T-cell (primary cell): Measurements from ENCODE around the gene MIEF2. TPM values are rescaled to one million over a fixed set of nuclear protein-coding genes. Genes with fewer than 3 reads are reported as not detected.

Experiments used
- ATAC-seq, 4 experiments: fragments of 200-7000 bp in 3 of 4; fragments of 150-1000 bp in 1 of 4; cut with Tn5 transposase; replicated peaks in 1 of 4; 1 replicate in 3 of 4; 2 replicates in 1 of 4; pipeline ENCODE4 v1.10.0; 2021; ENCODE audit warnings: moderate library complexity in 3 of 4, mild to moderate bottlenecking in 2 of 4, moderate number of reproducible peaks in 1 of 4
- CTCF ChIA-PET, 2 donors: fragments of 300-600 bp; sonication (Branson Sonifier 250); formaldehyde crosslinking; loops; one replicate each; lab custom pipeline; 2022; ENCODE audit warnings: antibody characterized with exemption in 2 of 2; lab: Charles Lee
- POLR2A ChIA-PET, 2 donors: fragments of 300-600 bp; sonication (Branson Sonifier 250); formaldehyde crosslinking; loops; one replicate each; lab custom pipeline; 2022; ENCODE audit warnings: antibody characterized with exemption in 2 of 2; lab: Charles Lee
- DNase-seq, 35 experiments: peaks; one replicate each; pipeline versions ENCODE4 v3.0.0 to v3.0.0-alpha.2; 2013 to 2023
- H3K27ac ChIP-seq: one replicate; pipeline ENCODE4 v1.5.1; 2013; ENCODE audit warnings: low read length
- H3K27me3 ChIP-seq, 2 experiments: replicated peaks in 1 of 2; 1 replicate in 1 of 2; 2 replicates in 1 of 2; pipeline versions ENCODE4 v1.6.1 to v1.7.0; 2013; ENCODE audit warnings: low read length in 1 of 2, mixed read lengths in 1 of 2; ENCODE audit not compliant: control insufficient read depth in 2 of 2, insufficient read depth in 2 of 2; ENCODE audit errors: extremely low read depth in 1 of 2
- H3K36me3 ChIP-seq, 2 donors: 1 replicate in 1 of 2; 2 replicates in 1 of 2; pipeline versions ENCODE4 v1.6.1 to v1.7.0; 2013; ENCODE audit warnings: low read length in 1 of 2; ENCODE audit not compliant: control insufficient read depth in 2 of 2, insufficient read depth in 1 of 2; ENCODE audit errors: extremely low read depth in 1 of 2
- H3K4me1 ChIP-seq, 2 experiments: 1 replicate in 1 of 2; 2 replicates in 1 of 2; pipeline versions ENCODE4 v1.6.1 to v1.7.0; 2013; ENCODE audit warnings: low read length in 2 of 2, mixed read lengths in 1 of 2; ENCODE audit not compliant: insufficient read depth in 2 of 2, control insufficient read depth in 1 of 2; ENCODE audit errors: extremely low read depth in 1 of 2
- H3K4me3 ChIP-seq, 2 donors: 1 replicate in 1 of 2; 2 replicates in 1 of 2; pipeline versions ENCODE4 v1.5.1 to v1.7.0; 2013; ENCODE audit warnings: mild to moderate bottlenecking in 2 of 2, low read length in 1 of 2, moderate library complexity in 1 of 2; ENCODE audit not compliant: control insufficient read depth in 1 of 2; ENCODE audit errors: extremely low read depth in 1 of 2
- H3K9me3 ChIP-seq: 2 replicates; pipeline ENCODE4 v1.7.0; 2013
- H3K27ac Mint-ChIP-seq, 2 donors: one replicate each; pipeline ENCODE4 v1.8.0; 2020 to 2021; ENCODE audit warnings: mild to moderate bottlenecking in 2 of 2, mixed read lengths in 2 of 2
- H3K27me3 Mint-ChIP-seq, 2 donors: one replicate each; pipeline ENCODE4 v1.8.0; 2021 to 2022; ENCODE audit warnings: mixed read lengths in 2 of 2
- H3K36me3 Mint-ChIP-seq: one replicate; pipeline ENCODE4 v1.8.0; 2021; ENCODE audit warnings: mixed read lengths
- H3K4me1 Mint-ChIP-seq, 3 donors: one replicate each; pipeline ENCODE4 v1.8.0; 2020 to 2022; ENCODE audit warnings: mixed read lengths in 3 of 3, mild to moderate bottlenecking in 1 of 3
- H3K4me3 Mint-ChIP-seq, 3 donors: one replicate each; pipeline ENCODE4 v1.8.0; 2020 to 2022; ENCODE audit warnings: mild to moderate bottlenecking in 3 of 3, mixed read lengths in 3 of 3, moderate library complexity in 3 of 3
- H3K9me3 Mint-ChIP-seq, 3 donors: one replicate each; pipeline ENCODE4 v1.8.0; 2020 to 2022; ENCODE audit warnings: mixed read lengths in 3 of 3
- WGBS: methylation state at CpG from one replicate; pipeline ENCODE4 v1.1.5; 2013; ENCODE audit warnings: missing lambda C conversion rate; ENCODE audit not compliant: insufficient coverage; 5-methylcytosine and 5-hydroxymethylcytosine counted together
- total RNA-seq, 35 experiments: library from RNA in 6 of 35; stranded (reverse) in 6 of 35; fragments of 120-200 nt in 1 of 35; gene quantifications; one replicate each; pipeline versions ENCODE4 v1.2.1 to v1.2.4 and lab custom pipeline; 2013 to 2026

The MIEF2 gene
- total RNA-seq, 5 donors from 2014 or later (not counting 1 experiment from before 2014, with no cell fraction given), result 10.0 to 19.7 (median 17.6) TPM

GRCh38 chr17:18224053-18224386, 36.4 kb upstream of the MIEF2 start:
- Mint-ChIP-seq H3K27ac (no peak overlapping the region), H3K27me3 (no peaks in the 10 kb centered on the region), H3K4me1 (peaks cover 27 to 29% (median 29%) of the 10 kb centered on the region in 3 donors), H3K4me3 (no peak overlapping the region), H3K36me3 (no peaks in the 10 kb centered on the region), H3K9me3 (no peaks in the 10 kb centered on the region)
- no peaks in the 10 kb centered on the region for H3K36me3 ChIP-seq
- POLR2A ChIA-PET, result interaction anchor here in 1 of 2 donors (0.7 kb wide), 1 partner anchor 28 kb away, joined by 3 read pairs; no protein-coding TSS in a partner anchor
- 100% methylated on average over 2 of the region's 4 CpGs for WGBS
- no peak for DNase-seq
- H3K4me1 ChIP-seq, result peaks cover 6 to 23% of the 10 kb centered on the region in 2 experiments
- H3K9me3 ChIP-seq, result no peaks in the 10 kb centered on the region
- no peak overlapping the region for H3K4me3 ChIP-seq
- H3K27ac ChIP-seq, result no peak overlapping the region
- H3K27me3 ChIP-seq, result no peaks in the 10 kb centered on the region
- CTCF ChIA-PET, result no interaction called here
- ATAC-seq, result no peak

- Histone ChIP-seq H3K4me3 (peak overlapping the region in 1 of 2 donors; percentile 27), H3K36me3 (no peaks in the 10 kb centered on the region), H3K9me3 (no peaks in the 10 kb centered on the region), H3K4me1 (peaks cover 6 to 28% of the 10 kb centered on the region in 2 experiments), H3K27me3 (no peaks in the 10 kb centered on the region), H3K27ac (no peak overlapping the region)
- peaks cover 27 to 31% (median 29%) of the 10 kb centered on the region in 3 donors for H3K4me1 Mint-ChIP-seq
- H3K36me3 Mint-ChIP-seq, result no peaks in the 10 kb centered on the region
- 59% methylated on average over 15 of the region's 23 CpGs for WGBS
- peak overlapping the region; percentile 13 to 97 (median 39) for H3K4me3 Mint-ChIP-seq
- no peaks in the 10 kb centered on the region for H3K27me3 Mint-ChIP-seq
- ChIA-PET POLR2A (no interaction called here), CTCF (interaction anchor here in 1 of 2 donors (0.8 kb wide), 1 partner anchor 20 kb away, joined by 3 read pairs; no protein-coding TSS in a partner anchor)
- no peak overlapping the region for H3K27ac Mint-ChIP-seq
- ATAC-seq (no peak), DNase-seq (no peak)
- H3K9me3 Mint-ChIP-seq, result no peaks in the 10 kb centered on the region
These were observed 35.9 kb upstream of the MIEF2 start for GRCh38 chr17:18224387-18225120.

GRCh38 chr17:18225121-18225641, 35.3 kb upstream of the MIEF2 start, which contains the start of gene LLGL1:
TSS of gene LLGL1 (plus strand) at chr17:18225635. CDS start at chr17:18225683, 48 bp downstream.
- POLR2A ChIA-PET, result no interaction called here
- H3K4me1 ChIP-seq, result peaks cover 6 to 32% of the 10 kb centered on the region in 2 experiments
- WGBS, result under 1% methylated on average over 50 of the region's 60 CpGs
- no peaks in the 10 kb centered on the region for H3K27me3 ChIP-seq
- CTCF ChIA-PET, result interaction anchor here (0.6 to 0.8 kb wide), 4 partner anchors 21 to 401 kb away, joined by 3 to 5 read pairs (median 3); no protein-coding TSS in a partner anchor
- Mint-ChIP-seq H3K4me3 (peak within 1 kb of the TSS; percentile 88 to 97 (median 90)), H3K4me1 (peaks cover 27 to 31% (median 29%) of the 10 kb centered on the region in 3 donors), H3K36me3 (no peaks in the 10 kb centered on the region), H3K27ac (peak within 1 kb of the TSS; percentile 84 to 90), H3K9me3 (no peaks in the 10 kb centered on the region), H3K27me3 (no peaks in the 10 kb centered on the region)
- peak within 1 kb of the TSS; percentile 40 for H3K27ac ChIP-seq
- no peaks in the 10 kb centered on the region for H3K36me3 ChIP-seq
- H3K4me3 ChIP-seq, result peak within 1 kb of the TSS; percentile 78 to 83
- ATAC-seq, result peak; percentile 98 to 99 (median 99)
- DNase-seq, result peak; percentile 90 to 98 (median 94)
- no peaks in the 10 kb centered on the region for H3K9me3 ChIP-seq

- peak in 2 of 35 experiments; percentile 18 to 27 for DNase-seq
- ATAC-seq, result peak; percentile 32 to 39 (median 36)
- ChIA-PET CTCF (interaction anchor here (0.6 to 0.8 kb wide), 4 partner anchors 21 to 400 kb away, joined by 3 to 5 read pairs (median 3); no protein-coding TSS in a partner anchor), POLR2A (no interaction called here)
- H3K9me3 Mint-ChIP-seq, result no peaks in the 10 kb centered on the region
- H3K27ac Mint-ChIP-seq, result peak overlapping the region; percentile 84 to 90
- H3K27me3 ChIP-seq, result no peaks in the 10 kb centered on the region
- WGBS, result 0% methylated on average over 44 of the region's 57 CpGs
- H3K4me1 Mint-ChIP-seq, result peaks cover 27 to 31% (median 29%) of the 10 kb centered on the region in 3 donors
- H3K4me3 ChIP-seq, result peak overlapping the region; percentile 78 to 83
- H3K27ac ChIP-seq, result peak overlapping the region; percentile 40
- H3K4me3 Mint-ChIP-seq, result peak overlapping the region; percentile 88 to 97 (median 90)
- H3K9me3 ChIP-seq, result no peaks in the 10 kb centered on the region
- no peaks in the 10 kb centered on the region for H3K36me3 Mint-ChIP-seq
- H3K27me3 Mint-ChIP-seq, result no peaks in the 10 kb centered on the region
- peaks cover 6 to 32% of the 10 kb centered on the region in 2 experiments for H3K4me1 ChIP-seq
- H3K36me3 ChIP-seq, result no peaks in the 10 kb centered on the region
These were observed 34.7 kb upstream of the MIEF2 start for GRCh38 chr17:18225642-18226283.

GRCh38 chr17:18226284-18226945, 34.0 kb upstream of the MIEF2 start:
- ATAC-seq, result no peak

More at GRCh38 chr17:18226284-18226945, 34.0 kb upstream of the MIEF2 start:
- peak in 3 of 35 experiments; percentile 10 to 31 (median 13) for DNase-seq
- no peaks in the 10 kb centered on the region for H3K36me3 ChIP-seq
- WGBS, result 59% methylated on average over 4 of the region's 16 CpGs
- peak overlapping the region; percentile 40 for H3K27ac ChIP-seq
- no peaks in the 10 kb centered on the region for H3K27me3 ChIP-seq
- H3K4me1 Mint-ChIP-seq, result peaks cover 27 to 31% (median 29%) of the 10 kb centered on the region in 3 donors
- H3K4me1 ChIP-seq, result peaks cover 6 to 32% of the 10 kb centered on the region in 2 experiments
- CTCF ChIA-PET, result no interaction called here
- POLR2A ChIA-PET, result no interaction called here
- H3K9me3 Mint-ChIP-seq, result no peaks in the 10 kb centered on the region
- no peaks in the 10 kb centered on the region for H3K36me3 Mint-ChIP-seq
- H3K27me3 Mint-ChIP-seq, result no peaks in the 10 kb centered on the region
- H3K4me3 Mint-ChIP-seq, result peak overlapping the region; percentile 88 to 97 (median 90)
- H3K9me3 ChIP-seq, result no peaks in the 10 kb centered on the region
- peak overlapping the region; percentile 78 to 83 for H3K4me3 ChIP-seq
- peak overlapping the region; percentile 84 to 90 for H3K27ac Mint-ChIP-seq
